Neuronal stem cell (in vitro differentiated cells): ENCODE data around the gene SMAD4.

Experiments
- DNase-seq: peaks from one replicate; pipeline ENCODE4 v3.0.0-alpha.2; 2013; ENCODE audit warnings: low spot score
- H2AFZ ChIP-seq: one replicate; pipeline ENCODE4 v1.6.1; 2013; ENCODE audit warnings: mild to moderate bottlenecking, low read length, inconsistent platforms
- H2AK5ac ChIP-seq: 2 replicates; pipeline ENCODE4 v1.6.1; 2013; ENCODE audit warnings: low read depth, mild to moderate bottlenecking, inconsistent platforms, low read length, moderate library complexity, mixed read lengths
- H2BK120ac ChIP-seq: 2 replicates; pipeline ENCODE4 v1.6.1; 2013; ENCODE audit warnings: low read depth, mild to moderate bottlenecking, inconsistent platforms, low read length, moderate library complexity, mixed read lengths
- H2BK12ac ChIP-seq: one replicate; pipeline ENCODE4 v1.6.1; 2013; ENCODE audit warnings: low read length, inconsistent platforms
- H2BK15ac ChIP-seq: 2 replicates; pipeline ENCODE4 v1.6.1; 2013; ENCODE audit warnings: mild to moderate bottlenecking, low read length, inconsistent platforms, mixed read lengths
- H2BK5ac ChIP-seq: one replicate; pipeline ENCODE4 v1.6.1; 2013; ENCODE audit warnings: inconsistent platforms, mild to moderate bottlenecking, low read length, moderate library complexity
- H3K14ac ChIP-seq: one replicate; pipeline ENCODE4 v1.6.1; 2013; ENCODE audit warnings: low read length, inconsistent platforms
- H3K18ac ChIP-seq: 2 replicates; pipeline ENCODE4 v1.6.1; 2013; ENCODE audit warnings: low read length, inconsistent platforms
- H3K23ac ChIP-seq: 2 replicates; pipeline ENCODE4 v1.6.1; 2013; ENCODE audit warnings: low read depth, mild to moderate bottlenecking, mixed read lengths, low read length, inconsistent platforms; ENCODE audit not compliant: poor library complexity
- H3K27ac ChIP-seq: replicated peaks from 3 replicates; pipeline ENCODE4 v1.5.1; 2013; ENCODE audit warnings: low read length, inconsistent platforms
- H3K27me3 ChIP-seq, 3 experiments: 2 replicates each; pipeline ENCODE4 v1.6.1; 2013; ENCODE audit warnings: low read length in 3 of 3, mild to moderate bottlenecking in 2 of 3, inconsistent platforms in 1 of 3, low read depth in 1 of 3, mixed read lengths in 1 of 3, moderate library complexity in 1 of 3; ENCODE audit not compliant: control insufficient read depth in 3 of 3, insufficient read depth in 3 of 3
- H3K36me3 ChIP-seq, 2 donors: replicated peaks in 1 of 2; 2 replicates each; pipeline ENCODE4 v1.6.1; 2013; ENCODE audit warnings: low read length in 2 of 2; ENCODE audit not compliant: control insufficient read depth in 2 of 2, insufficient read depth in 2 of 2
- H3K4ac ChIP-seq: 2 replicates; pipeline ENCODE4 v1.6.1; 2013; ENCODE audit warnings: inconsistent platforms, mild to moderate bottlenecking, low read length, moderate library complexity
- H3K4me1 ChIP-seq, 2 donors: 1 replicate in 1 of 2; 2 replicates in 1 of 2; pipeline ENCODE4 v1.6.1; 2013; ENCODE audit warnings: low read length in 2 of 2, low read depth in 1 of 2; ENCODE audit not compliant: control insufficient read depth in 2 of 2, insufficient read depth in 1 of 2
- H3K4me2 ChIP-seq: one replicate; pipeline ENCODE4 v1.6.1; 2013; ENCODE audit warnings: mild to moderate bottlenecking, low read length, inconsistent platforms; ENCODE audit not compliant: insufficient read depth, poor library complexity, severe bottlenecking
- H3K4me3 ChIP-seq, 2 donors: 2 replicates each; pipeline ENCODE4 v1.5.1; 2013; ENCODE audit warnings: low read length in 2 of 2, mild to moderate bottlenecking in 2 of 2, inconsistent platforms in 1 of 2, moderate library complexity in 1 of 2
- H3K79me1 ChIP-seq: one replicate; pipeline ENCODE4 v1.6.1; 2013; ENCODE audit warnings: low read depth, mild to moderate bottlenecking, inconsistent platforms, low read length, moderate library complexity
- H3K9ac ChIP-seq: one replicate; pipeline ENCODE4 v1.6.1; 2013; ENCODE audit warnings: mild to moderate bottlenecking, low read depth, low read length, inconsistent platforms; ENCODE audit not compliant: poor library complexity
- H3K9me3 ChIP-seq, 2 donors: replicated peaks in 1 of 2; 2 replicates each; pipeline versions ENCODE3 to v1.6.1; 2013; ENCODE audit warnings: low read length in 2 of 2, mild to moderate bottlenecking in 2 of 2, inconsistent platforms in 1 of 2, low read depth in 1 of 2, mixed read lengths in 1 of 2, moderate library complexity in 1 of 2; ENCODE audit not compliant: control insufficient read depth in 2 of 2, insufficient read depth in 1 of 2
- H4K8ac ChIP-seq: one replicate; pipeline ENCODE4 v1.6.1; 2013; ENCODE audit warnings: low read depth, mild to moderate bottlenecking, inconsistent platforms, low read length, moderate library complexity
- H4K91ac ChIP-seq: one replicate; pipeline ENCODE4 v1.6.1; 2013; ENCODE audit warnings: low read length, low read depth, mild to moderate bottlenecking, inconsistent platforms; ENCODE audit not compliant: poor library complexity
- WGBS, 2 donors: extraction: QIAGEN DNeasy Blood & Tissue Kit; methylation state at CpG; one replicate each; pipeline ENCODE4 v1.1.7; 2013; ENCODE audit warnings: missing lambda C conversion rate in 2 of 2, mixed read lengths in 1 of 2; ENCODE audit not compliant: insufficient read length in 2 of 2, insufficient replicate concordance in 1 of 2; ENCODE audit errors: extremely low coverage in 2 of 2; 5-methylcytosine and 5-hydroxymethylcytosine counted together

Gene SMAD4

DNA sequence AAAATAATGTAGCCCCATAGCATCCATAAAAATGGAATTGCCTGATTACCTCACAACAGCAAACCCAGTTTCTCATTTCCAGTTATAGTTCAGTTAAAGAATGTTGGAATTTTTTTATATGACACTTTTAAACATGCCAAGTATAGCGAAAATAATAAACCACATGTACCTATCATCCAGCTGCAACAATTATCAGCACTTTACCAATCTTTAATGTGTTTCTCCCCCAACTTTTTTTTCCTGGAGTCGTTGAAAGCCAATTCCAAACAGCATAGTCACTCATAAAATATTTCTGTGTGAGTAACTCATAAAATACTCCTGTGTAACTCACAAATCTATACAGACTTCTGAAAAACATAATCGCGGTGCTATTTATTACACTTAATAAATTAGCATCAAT, 38.1 kb downstream of the SMAD4 start:
- no peak overlapping the region for H3K27ac ChIP-seq

DNA sequence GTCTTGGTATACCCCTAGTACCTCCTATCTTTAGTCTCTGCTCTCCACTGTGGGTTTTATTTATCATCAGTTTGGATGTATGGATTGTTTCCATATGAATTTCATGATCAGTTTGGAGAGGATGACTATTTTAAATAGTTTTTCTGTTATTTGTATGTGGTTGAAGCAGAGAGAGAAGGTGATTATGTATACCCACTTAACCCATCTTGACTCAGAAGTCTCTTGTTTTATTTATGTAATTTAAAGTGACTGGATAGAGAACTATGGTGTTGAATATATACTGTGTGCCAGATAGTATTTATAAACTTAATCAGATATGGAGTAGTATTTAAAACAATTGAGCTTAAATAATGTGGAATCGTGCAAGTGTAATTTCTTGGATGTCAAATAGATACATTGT, 39.9 kb downstream of the SMAD4 start:
- no peak overlapping the region for H3K18ac ChIP-seq
- no peak overlapping the region for H4K8ac ChIP-seq
- no peak overlapping the region for H3K4me3 ChIP-seq
- H4K91ac ChIP-seq: no peak overlapping the region
- no peak overlapping the region for H2BK120ac ChIP-seq
- H3K9ac ChIP-seq: no peak overlapping the region
- no peak overlapping the region for H3K23ac ChIP-seq
- H3K9me3 ChIP-seq: peaks cover 0 to 3% of the 10 kb centered on the region in 2 donors
- H2BK12ac ChIP-seq: no peak overlapping the region
- no peak overlapping the region for H3K27ac ChIP-seq
- H2BK5ac ChIP-seq: no peak overlapping the region
- peaks cover 2% of the 10 kb centered on the region for H3K79me1 ChIP-seq
- peaks cover 13 to 95% of the 10 kb centered on the region in 2 donors for H3K36me3 ChIP-seq
- no peak overlapping the region for H3K14ac ChIP-seq
- no peak overlapping the region for H3K4ac ChIP-seq
- H3K4me1 ChIP-seq: no peaks in the 10 kb centered on the region
- WGBS, 2 donors: no CpG with 5 or more reads among the region's 1 CpG
- no peak for DNase-seq
- H2AK5ac ChIP-seq: no peak overlapping the region
- H3K4me2 ChIP-seq: no peak overlapping the region
- no peak overlapping the region for H2BK15ac ChIP-seq
- H2AFZ ChIP-seq: no peak overlapping the region
- H3K27me3 ChIP-seq: no peaks in the 10 kb centered on the region

More for the DNA sequence above, 38.1 kb downstream of the SMAD4 start:
- Histone ChIP-seq H3K79me1 (no peaks in the 10 kb centered on the region), H2BK120ac (no peak overlapping the region), H3K23ac (no peak overlapping the region), H2BK12ac (no peak overlapping the region), H4K91ac (no peak overlapping the region), H3K14ac (no peak overlapping the region), H3K4me3 (no peak overlapping the region), H2AFZ (no peak overlapping the region), H2BK15ac (no peak overlapping the region), H3K36me3 (peaks cover 13 to 100% of the 10 kb centered on the region in 2 donors), H3K18ac (no peak overlapping the region), H3K4me1 (no peaks in the 10 kb centered on the region), H3K9me3 (no peaks in the 10 kb centered on the region), H2AK5ac (no peak overlapping the region), H3K4ac (no peak overlapping the region), H3K27me3 (no peaks in the 10 kb centered on the region), H4K8ac (no peak overlapping the region), H3K9ac (no peak overlapping the region), H3K4me2 (no peak overlapping the region), H2BK5ac (no peak overlapping the region)
- WGBS, 2 donors: no CpG with 5 or more reads among the region's 4 CpGs
- DNase-seq: no peak

DNA sequence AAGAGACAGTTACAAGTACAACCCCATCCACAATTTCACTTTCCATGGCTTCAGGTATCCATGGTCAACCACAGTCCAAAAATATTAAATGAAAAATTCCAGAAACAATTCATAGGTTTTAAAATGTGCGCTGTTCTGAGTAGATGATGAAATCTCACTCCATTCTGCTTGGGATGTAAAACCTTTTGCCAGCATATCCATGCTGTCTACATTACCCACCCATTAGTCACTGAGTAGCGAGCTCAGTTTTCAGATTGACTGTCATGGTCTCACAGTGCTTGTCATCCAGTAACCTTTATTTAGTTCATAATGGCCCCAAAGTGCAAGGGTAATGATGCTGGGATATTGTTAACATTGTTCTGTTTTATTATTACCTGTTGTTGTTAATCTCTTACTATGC, 40.5 kb downstream of the SMAD4 start:
- Histone ChIP-seq H3K27me3 (no peaks in the 10 kb centered on the region), H3K14ac (no peak overlapping the region), H2BK5ac (no peak overlapping the region), H4K8ac (no peak overlapping the region), H3K23ac (no peak overlapping the region), H3K4me2 (no peak overlapping the region), H3K79me1 (peaks cover 2% of the 10 kb centered on the region), H3K4me3 (no peak overlapping the region), H3K27ac (no peak overlapping the region), H3K18ac (no peak overlapping the region), H3K4ac (no peak overlapping the region), H2BK12ac (no peak overlapping the region), H2BK15ac (no peak overlapping the region), H2BK120ac (no peak overlapping the region), H3K4me1 (no peaks in the 10 kb centered on the region), H3K9me3 (peaks cover 0 to 3% of the 10 kb centered on the region in 2 donors), H4K91ac (no peak overlapping the region), H3K36me3 (peaks cover 11 to 94% of the 10 kb centered on the region in 2 donors), H2AK5ac (no peak overlapping the region), H2AFZ (no peak overlapping the region), H3K9ac (no peak overlapping the region)
- no peak for DNase-seq
- no CpG with 5 or more reads among the region's 2 CpGs for WGBS, 2 donors

DNA sequence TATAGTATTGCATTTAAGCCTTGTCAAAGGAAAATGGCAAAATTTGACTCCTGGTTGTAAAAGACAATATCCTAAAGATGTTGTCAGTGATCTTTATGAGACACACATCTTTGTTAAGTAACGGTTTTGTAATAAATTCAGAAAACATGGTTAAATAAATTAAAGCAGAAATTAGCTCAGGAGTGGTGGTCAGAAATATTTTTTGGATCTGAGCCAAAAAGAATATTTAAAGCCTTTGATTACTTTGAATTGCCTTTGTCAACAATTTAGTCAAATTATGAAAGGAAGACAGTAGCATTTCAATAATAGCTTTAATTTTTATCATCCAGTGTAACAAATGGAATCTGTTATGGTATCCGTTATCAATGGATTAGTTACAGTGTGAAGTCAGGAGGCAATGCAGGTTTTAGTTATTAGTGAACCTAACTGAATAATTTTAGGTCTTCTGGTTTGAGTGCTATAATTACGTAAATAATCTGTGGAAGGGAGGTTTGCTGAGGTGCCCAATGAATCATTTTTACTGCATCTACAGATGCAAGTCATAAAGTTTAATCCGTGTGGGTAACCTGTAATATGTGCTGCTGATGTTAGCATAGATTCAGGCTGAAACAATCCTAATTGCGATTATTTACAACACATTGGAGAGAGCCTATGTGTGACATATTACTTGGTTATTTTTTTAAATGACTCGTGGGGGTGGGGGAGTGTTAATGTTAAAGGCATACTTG, 42.7 kb downstream of the SMAD4 start:
- no peak overlapping the region for H3K4me2 ChIP-seq
- H4K91ac ChIP-seq: no peak overlapping the region
- no peak overlapping the region for H3K18ac ChIP-seq
- no CpG with 5 or more reads among the region's 6 CpGs for WGBS, 2 donors
- no peak overlapping the region for H3K9ac ChIP-seq
- H2AK5ac ChIP-seq: no peak overlapping the region
- H2AFZ ChIP-seq: no peak overlapping the region
- no peak overlapping the region for H2BK12ac ChIP-seq
- no peaks in the 10 kb centered on the region for H3K27me3 ChIP-seq
- no peak overlapping the region for H2BK120ac ChIP-seq
- no peak overlapping the region for H3K23ac ChIP-seq
- H4K8ac ChIP-seq: no peak overlapping the region
- H3K4me3 ChIP-seq: no peak overlapping the region
- peaks cover 0 to 3% of the 10 kb centered on the region in 2 donors for H3K9me3 ChIP-seq
- H3K79me1 ChIP-seq: peaks cover 2% of the 10 kb centered on the region
- no peak overlapping the region for H3K14ac ChIP-seq
- peaks cover 8 to 94% of the 10 kb centered on the region in 2 donors for H3K36me3 ChIP-seq
- H3K4ac ChIP-seq: no peak overlapping the region
- H3K27ac ChIP-seq: no peak overlapping the region
- no peak for DNase-seq
- H2BK15ac ChIP-seq: no peak overlapping the region
- no peak overlapping the region for H2BK5ac ChIP-seq
- no peaks in the 10 kb centered on the region for H3K4me1 ChIP-seq
